Bronchial epithelial cell (primary cell): Measurements from ENCODE around the gene DYNC2I2. TPM values are rescaled to one million over a fixed set of nuclear protein-coding genes. Genes with fewer than 3 reads are reported as not detected.
"Not testable (repeated sequence)": the region's sequence is repeated elsewhere in the genome, so short reads cannot be mapped to it uniquely, and the experiment has no call there.

ENCODE experiments used
- DNase-seq: peaks from one replicate; pipeline ENCODE4 v3.0.0-alpha.2; 2010; ENCODE audit warnings: low read depth
- FAIRE-seq: peaks from 2 replicates; lab custom pipeline; 2011; peaks lifted over from hg19 to GRCh38; lab: Jason Lieb, UNC
- H3K27me3 ChIP-seq: 2 replicates; pipeline ENCODE4 v1.5.1; 2011; ENCODE audit warnings: low read length; ENCODE audit not compliant: control insufficient read depth, insufficient read depth
- H3K36me3 ChIP-seq: 2 replicates; pipeline ENCODE4 v1.5.1; 2011; ENCODE audit warnings: low read length; ENCODE audit not compliant: control insufficient read depth, insufficient read depth
- H3K4me3 ChIP-seq: 2 replicates; pipeline ENCODE4 v1.5.1; 2011; ENCODE audit warnings: mild to moderate bottlenecking, low read depth, low read length, control low read depth
- CTCF ChIP-seq: IDR thresholded peaks from 2 replicates; pipeline ENCODE4 v1.5.1; 2011; ENCODE audit warnings: mild to moderate bottlenecking, moderate library complexity, low read length, control low read depth, inconsistent platforms; ENCODE audit not compliant: insufficient read depth, severe bottlenecking
- total RNA-seq: library from RNA; depleted of rRNA; stranded (reverse); fragments of >200 nt; gene quantifications from 2 replicates; pipeline ENCODE4 v1.2.1, GENCODE V29; 2014

DYNC2I2 gene
- total RNA-seq, 1 donor from 2014 or later = 27.4 TPM

GRCh38 chr9:128683340-128684064, 26.9 kb upstream of the DYNC2I2 start:
- no peak for TF ChIP-seq CTCF
- DNase-seq = peak; percentile 87
- Histone ChIP-seq H3K36me3 (peaks cover 4% of the 10 kb centered on the region), H3K27me3 (no peaks in the 10 kb centered on the region), H3K4me3 (peak overlapping the region; percentile 73)
- no peak for FAIRE-seq

- DNase-seq = no peak
- Histone ChIP-seq H3K4me3 (no peak overlapping the region), H3K27me3 (no peaks in the 10 kb centered on the region), H3K36me3 (peaks cover 6% of the 10 kb centered on the region)
- no peak for TF ChIP-seq CTCF
- no peak for FAIRE-seq
These were observed 21.1 kb upstream of the DYNC2I2 start for GRCh38 chr9:128677794-128678193.

- TF ChIP-seq CTCF = no peak
- peaks cover 6% of the 10 kb centered on the region for H3K36me3 ChIP-seq
- no peak for DNase-seq
- H3K4me3 ChIP-seq = no peak overlapping the region
- no peak for FAIRE-seq
- H3K27me3 ChIP-seq = no peaks in the 10 kb centered on the region
These were observed 18.7 kb upstream of the DYNC2I2 start for GRCh38 chr9:128675382-128675781.

- FAIRE-seq (no peak), DNase-seq (no peak)
- Histone ChIP-seq H3K27me3 (no peaks in the 10 kb centered on the region), H3K36me3 (no peaks in the 10 kb centered on the region), H3K4me3 (no peak overlapping the region)
- TF ChIP-seq CTCF = no peak
These were observed 13.1 kb upstream of the DYNC2I2 start for GRCh38 chr9:128669786-128670185.

- DNase-seq = peak; percentile 50
- not testable (repeated sequence) for H3K27me3 ChIP-seq, H3K4me3 ChIP-seq, H3K36me3 ChIP-seq, FAIRE-seq
These were observed 9.9 kb upstream of the DYNC2I2 start for GRCh38 chr9:128666481-128666941.

GRCh38 chr9:128657796-128658195, 1.1 kb upstream of the DYNC2I2 start:
- FAIRE-seq (no peak), DNase-seq (no peak)
- no peaks in the 10 kb centered on the region for H3K27me3 ChIP-seq
- H3K36me3 ChIP-seq = no peaks in the 10 kb centered on the region
- no peak for TF ChIP-seq CTCF
- no peak overlapping the region for H3K4me3 ChIP-seq
